Neural cell (in vitro differentiated cells): ENCODE measurements around the gene SHC1.
"Not testable (repeated sequence)": the region's sequence is repeated elsewhere in the genome, so short reads cannot be mapped to it uniquely, and the experiment has no call there.

Experiments
- SMC3 ChIP-seq: fragments of 450-650 bp; conservative IDR thresholded peaks from 2 replicates; pipeline ENCODE4 v1.6.1; 2014; ENCODE audit warnings: antibody characterized with exemption, mild to moderate bottlenecking, moderate library complexity; ENCODE audit not compliant: poor library complexity
- TF ChIP-seq, protein P1 (sequence below): fragments of 450-650 bp; IDR thresholded peaks from 2 replicates; pipeline ENCODE4 v1.5.1; 2014; ENCODE audit warnings: antibody characterized with exemption, mild to moderate bottlenecking, moderate library complexity; ENCODE audit not compliant: poor library complexity, severe bottlenecking
- TF ChIP-seq, protein P2 (sequence below): IDR thresholded peaks from 2 replicates; pipeline ENCODE4 v1.6.1; 2012; ENCODE audit warnings: borderline replicate concordance

DNA sequence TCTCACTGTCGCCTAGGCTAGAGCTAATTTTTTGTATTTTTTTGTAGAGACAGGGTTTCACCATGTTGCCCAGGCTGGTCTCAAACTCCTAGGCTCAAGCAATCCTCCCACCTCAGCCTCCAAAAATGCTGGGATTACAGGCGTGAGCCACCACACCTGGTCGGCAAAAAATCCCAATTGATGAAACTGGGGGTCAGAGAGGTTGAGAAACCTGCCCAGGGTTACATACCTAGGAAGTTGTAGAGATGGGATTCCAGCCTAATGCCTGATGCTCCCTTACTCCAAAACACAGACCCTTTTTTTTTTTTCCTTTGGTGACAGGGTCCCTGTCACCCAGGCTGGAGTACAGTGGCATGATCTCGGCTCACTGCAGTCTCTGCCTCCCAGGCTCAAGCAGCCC lies 16.2 kb upstream of the SHC1 start:
- TF ChIP-seq, protein P1, sequence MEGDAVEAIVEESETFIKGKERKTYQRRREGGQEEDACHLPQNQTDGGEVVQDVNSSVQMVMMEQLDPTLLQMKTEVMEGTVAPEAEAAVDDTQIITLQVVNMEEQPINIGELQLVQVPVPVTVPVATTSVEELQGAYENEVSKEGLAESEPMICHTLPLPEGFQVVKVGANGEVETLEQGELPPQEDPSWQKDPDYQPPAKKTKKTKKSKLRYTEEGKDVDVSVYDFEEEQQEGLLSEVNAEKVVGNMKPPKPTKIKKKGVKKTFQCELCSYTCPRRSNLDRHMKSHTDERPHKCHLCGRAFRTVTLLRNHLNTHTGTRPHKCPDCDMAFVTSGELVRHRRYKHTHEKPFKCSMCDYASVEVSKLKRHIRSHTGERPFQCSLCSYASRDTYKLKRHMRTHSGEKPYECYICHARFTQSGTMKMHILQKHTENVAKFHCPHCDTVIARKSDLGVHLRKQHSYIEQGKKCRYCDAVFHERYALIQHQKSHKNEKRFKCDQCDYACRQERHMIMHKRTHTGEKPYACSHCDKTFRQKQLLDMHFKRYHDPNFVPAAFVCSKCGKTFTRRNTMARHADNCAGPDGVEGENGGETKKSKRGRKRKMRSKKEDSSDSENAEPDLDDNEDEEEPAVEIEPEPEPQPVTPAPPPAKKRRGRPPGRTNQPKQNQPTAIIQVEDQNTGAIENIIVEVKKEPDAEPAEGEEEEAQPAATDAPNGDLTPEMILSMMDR: not testable (repeated sequence)
- TF ChIP-seq, protein P2, sequence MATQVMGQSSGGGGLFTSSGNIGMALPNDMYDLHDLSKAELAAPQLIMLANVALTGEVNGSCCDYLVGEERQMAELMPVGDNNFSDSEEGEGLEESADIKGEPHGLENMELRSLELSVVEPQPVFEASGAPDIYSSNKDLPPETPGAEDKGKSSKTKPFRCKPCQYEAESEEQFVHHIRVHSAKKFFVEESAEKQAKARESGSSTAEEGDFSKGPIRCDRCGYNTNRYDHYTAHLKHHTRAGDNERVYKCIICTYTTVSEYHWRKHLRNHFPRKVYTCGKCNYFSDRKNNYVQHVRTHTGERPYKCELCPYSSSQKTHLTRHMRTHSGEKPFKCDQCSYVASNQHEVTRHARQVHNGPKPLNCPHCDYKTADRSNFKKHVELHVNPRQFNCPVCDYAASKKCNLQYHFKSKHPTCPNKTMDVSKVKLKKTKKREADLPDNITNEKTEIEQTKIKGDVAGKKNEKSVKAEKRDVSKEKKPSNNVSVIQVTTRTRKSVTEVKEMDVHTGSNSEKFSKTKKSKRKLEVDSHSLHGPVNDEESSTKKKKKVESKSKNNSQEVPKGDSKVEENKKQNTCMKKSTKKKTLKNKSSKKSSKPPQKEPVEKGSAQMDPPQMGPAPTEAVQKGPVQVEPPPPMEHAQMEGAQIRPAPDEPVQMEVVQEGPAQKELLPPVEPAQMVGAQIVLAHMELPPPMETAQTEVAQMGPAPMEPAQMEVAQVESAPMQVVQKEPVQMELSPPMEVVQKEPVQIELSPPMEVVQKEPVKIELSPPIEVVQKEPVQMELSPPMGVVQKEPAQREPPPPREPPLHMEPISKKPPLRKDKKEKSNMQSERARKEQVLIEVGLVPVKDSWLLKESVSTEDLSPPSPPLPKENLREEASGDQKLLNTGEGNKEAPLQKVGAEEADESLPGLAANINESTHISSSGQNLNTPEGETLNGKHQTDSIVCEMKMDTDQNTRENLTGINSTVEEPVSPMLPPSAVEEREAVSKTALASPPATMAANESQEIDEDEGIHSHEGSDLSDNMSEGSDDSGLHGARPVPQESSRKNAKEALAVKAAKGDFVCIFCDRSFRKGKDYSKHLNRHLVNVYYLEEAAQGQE: not testable (repeated sequence)
- not testable (repeated sequence) for TF ChIP-seq SMC3
